Measurements from ENCODE around the gene LSM5.

The LSM5 gene

GRCh38 chr7:32459788-32460187, 30.4 kb downstream of the LSM5 start:
- DNase-seq (ENCODE audit: low spot score): no peak

- no peak for DNase-seq (ENCODE audit: low spot score)
Observed at GRCh38 chr7:32458025-32458424, 32.2 kb downstream of the LSM5 start.

GRCh38 chr7:32453341-32454011, 36.7 kb downstream of the LSM5 start:
- no peak for DNase-seq (ENCODE audit: low spot score)

- DNase-seq (ENCODE audit: low spot score): no peak
Observed at GRCh38 chr7:32447218-32447617, 43.0 kb downstream of the LSM5 start.

GRCh38 chr7:32436146-32436928, 53.8 kb downstream of the LSM5 start:
- DNase-seq (ENCODE audit: low spot score): no peak
